CD4-positive, alpha-beta T cell treated with Interleukin-12 subunit alpha and Interleukin-12 subunit beta, for 1 hour (primary cell): Measurements from ENCODE around the gene ZNF618.

Source experiments
- DNase-seq: peaks from one replicate; pipeline ENCODE4 v3.0.0-alpha.2; 2020

Gene ZNF618

GRCh38 chr9:113876151-113876992 is at the start of gene ZNF618:
ZNF618 (plus strand) TSS chr9:113876309; CDS start chr9:113876381, 72 bp downstream.
- peak; percentile 8 for DNase-seq

- no peak for DNase-seq
Observed at GRCh38 chr9:113828221-113828620, 47.9 kb upstream of the ZNF618 start.

- no peak for DNase-seq
Observed at GRCh38 chr9:113837334-113837733, 38.8 kb upstream of the ZNF618 start.

GRCh38 chr9:113842086-113842485 is 34.0 kb upstream of the ZNF618 start:
- DNase-seq: no peak

- no peak for DNase-seq
Observed at GRCh38 chr9:113844466-113844865, 31.6 kb upstream of the ZNF618 start.

- no peak for DNase-seq
Observed at GRCh38 chr9:113851359-113851758, 24.8 kb upstream of the ZNF618 start.

- DNase-seq: no peak
Observed at GRCh38 chr9:113851873-113852272, 24.2 kb upstream of the ZNF618 start.

GRCh38 chr9:113853333-113853732 is 22.8 kb upstream of the ZNF618 start:
- no peak for DNase-seq

GRCh38 chr9:113854310-113854709 is 21.8 kb upstream of the ZNF618 start:
- no peak for DNase-seq

- no peak for DNase-seq
Observed at GRCh38 chr9:113857875-113858274, 18.2 kb upstream of the ZNF618 start.

- DNase-seq: no peak
Observed at GRCh38 chr9:113858282-113858681, 17.8 kb upstream of the ZNF618 start.

GRCh38 chr9:113863345-113863744 is 12.8 kb upstream of the ZNF618 start:
- no peak for DNase-seq

- no peak for DNase-seq
Observed at GRCh38 chr9:113868501-113868900, 7.6 kb upstream of the ZNF618 start.

- DNase-seq: no peak
Observed at GRCh38 chr9:113872485-113873143, 3.5 kb upstream of the ZNF618 start.

- DNase-seq: no peak
Observed at GRCh38 chr9:113873446-113873845, 2.7 kb upstream of the ZNF618 start.

- DNase-seq: no peak
Observed at GRCh38 chr9:113873926-113874325, 2.2 kb upstream of the ZNF618 start.

- DNase-seq: no peak
Observed at GRCh38 chr9:113875459-113876150, 504 bp upstream of the ZNF618 start.

- DNase-seq: no peak
Observed at GRCh38 chr9:113876993-113877368, 872 bp downstream of the ZNF618 start.

- DNase-seq: peak; percentile 3
Observed at GRCh38 chr9:113879318-113879717, 3.2 kb downstream of the ZNF618 start.

- no peak for DNase-seq
Observed at GRCh38 chr9:113879911-113880310, 3.8 kb downstream of the ZNF618 start.

- no peak for DNase-seq
Observed at GRCh38 chr9:113882181-113882580, 6.1 kb downstream of the ZNF618 start.

- no peak for DNase-seq
Observed at GRCh38 chr9:113882636-113883164, 6.6 kb downstream of the ZNF618 start.
